ENCODE data around the gene ARHGAP31. TPM values are rescaled to one million over a fixed set of nuclear protein-coding genes. Genes with fewer than 3 reads are reported as not detected.

ARHGAP31 gene
- total and polyA plus RNA-seq, 2 of the 8 experiments (the other 6 are each of a cell fraction or from before 2014, with no cell fraction given): 1.1 to 7.6 TPM

- TF ChIP-seq MAX (IDR thresholded peaks at IDR 0.05): 0 out of 2 replicates have a peak, but pooled peaks have one; percentile 17
- TF ChIP-seq FOSL1 (IDR thresholded peaks at IDR 0.05; ENCODE audit: insufficient read depth, low read depth, low read length): no peak
- TF ChIP-seq YY1 (IDR thresholded peaks at IDR 0.05; ENCODE audit: low read depth, low read length): no peak
- peak; percentile 48; the same call in 1 of the 2 replicates for TF ChIP-seq TEAD4 (IDR thresholded peaks at IDR 0.05; ENCODE audit: low read depth, low read length)
- no peak for TF ChIP-seq NRF1 (IDR thresholded peaks at IDR 0.05; ENCODE audit: low read depth, low read length)
- peak overlapping the region; percentile 72; the same call in 1 of the 2 replicates for H2BK12ac ChIP-seq (ENCODE audit: low read depth, low read length)
- no peaks in the 10 kb centered on the region; the same call in 1 of the 2 replicates for H3K79me1 ChIP-seq (ENCODE audit: low read depth, low read length)
- H2BK15ac ChIP-seq (ENCODE audit: low read length): peak overlapping the region; percentile 83; the same call in 1 of the 2 replicates
- H4K20me1 ChIP-seq (replicated peaks in 1 of 2; ENCODE audit: control insufficient read depth in 1 of 2, insufficient read depth in 2 of 2, low read length in 2 of 2): no peaks in the 10 kb centered on the region
- H3K4me3 ChIP-seq (ENCODE audit: extremely low read depth in 1 of 4, insufficient read depth in 2 of 4, low read depth in 3 of 4, low read length in 4 of 4): no peak overlapping the region
- ChIA-PET CTCF (ENCODE audit: partially characterized antibody) (interaction anchor here (1.5 kb wide), 1 partner anchor 116 kb away, joined by 3 read pairs; the partner anchor contains the start of gene B4GALT4), POLR2A (ENCODE audit: partially characterized antibody) (interaction anchor here (1.0 kb wide), 1 partner anchor 12 kb away, joined by 3 read pairs; no protein-coding TSS in a partner anchor)
- H2AFZ ChIP-seq (ENCODE audit: low read length): no peak overlapping the region
- no peak overlapping the region for H3K23ac ChIP-seq (ENCODE audit: insufficient read length)
- no peaks in the 10 kb centered on the region for H3K9me3 ChIP-seq (ENCODE audit: insufficient read depth in 2 of 2, low read depth in 1 of 2, low read length in 1 of 2)
- no peak overlapping the region for H3K4ac ChIP-seq (replicated peaks; ENCODE audit: insufficient read length, low read depth, low read length)
- H2BK20ac ChIP-seq (ENCODE audit: low read length): peak overlapping the region; percentile 62; the same call in 1 of the 2 replicates
- H3K56ac ChIP-seq (replicated peaks; ENCODE audit: insufficient read length, low read depth, low read length): no peak overlapping the region
- no peak overlapping the region; the same call in 1 of the 2 replicates for H2AK5ac ChIP-seq (ENCODE audit: low read depth, low read length)
- no peak overlapping the region for H3K27ac ChIP-seq (ENCODE audit: low read depth, low read length)
- H3K27me3 ChIP-seq (replicated peaks in 1 of 4; ENCODE audit: control insufficient read depth in 3 of 4, extremely low read depth in 1 of 4, insufficient read depth in 3 of 4, low read length in 3 of 4): no peaks in the 10 kb centered on the region
- no peak for FAIRE-seq
- no peaks in the 10 kb centered on the region for H3K36me3 ChIP-seq (ENCODE audit: control insufficient read depth in 2 of 4, insufficient read depth in 4 of 4, low read length in 3 of 4)
- DNase-seq (ENCODE audit: low read depth in 1 of 2, low spot score in 2 of 2): no peak
- no peak overlapping the region for H3K9ac ChIP-seq (replicated peaks in 1 of 4; ENCODE audit: extremely low read depth in 1 of 4, low read depth in 3 of 4, low read length in 3 of 4)
- no peak overlapping the region for H2BK120ac ChIP-seq (replicated peaks; ENCODE audit: low read depth, low read length)
- peak overlapping the region; percentile 82 for H3K18ac ChIP-seq (ENCODE audit: extremely low read depth, low read length)
- H3K23me2 ChIP-seq (ENCODE audit: low read depth, low read length): no peaks in the 10 kb centered on the region; the same call in 1 of the 2 replicates
- H2BK5ac ChIP-seq (ENCODE audit: low read depth, low read length): no peak overlapping the region; the same call in 1 of the 2 replicates
- peaks cover 11 to 29% (median 24%) of the 10 kb centered on the region in 4 experiments for H3K4me1 ChIP-seq (replicated peaks in 1 of 4; ENCODE audit: control insufficient read depth in 3 of 4, insufficient read depth in 4 of 4, low read length in 3 of 4)
- peak overlapping the region; percentile 67 for H4K91ac ChIP-seq (replicated peaks; ENCODE audit: insufficient read length, low read length)
- H3K14ac ChIP-seq (ENCODE audit: insufficient read length): peak overlapping the region; percentile 91
- no peak overlapping the region; the same call in 1 of the 2 replicates for H4K8ac ChIP-seq (ENCODE audit: extremely low read depth, insufficient read depth, low read length)
- 79% methylated on average over 6 of the region's 6 CpGs; no CpG with 5 or more reads in 1 of the 2 experiments for WGBS, 2 experiments (ENCODE audit: extremely low coverage in 1 of 2, insufficient coverage in 1 of 2, insufficient read length in 1 of 2, insufficient replicate concordance in 2 of 2, low coverage in 1 of 2, low lambda C conversion rate in 2 of 2, missing lambda C conversion rate in 1 of 2)
- peak overlapping the region; percentile 2 for H4K5ac ChIP-seq (ENCODE audit: insufficient read length, low read depth, low read length)
- H3K79me2 ChIP-seq (ENCODE audit: control insufficient read depth in 1 of 2, insufficient read depth in 2 of 2, low read length in 2 of 2): no peaks in the 10 kb centered on the region
- no peak overlapping the region for H3K4me2 ChIP-seq (ENCODE audit: insufficient read depth in 1 of 2, low read depth in 2 of 2, low read length in 2 of 2)
These were observed 63.0 kb downstream of the ARHGAP31 start for GRCh38 chr3:119357190-119357589.

Measured in H1 (cell line).